ENCODE results near the gene SIM2. TPM values are rescaled to one million over a fixed set of nuclear protein-coding genes. Genes with fewer than 3 reads are reported as not detected.

SIM2 gene
- total RNA-seq, 4 donors from 2014 or later = not detected

DNA sequence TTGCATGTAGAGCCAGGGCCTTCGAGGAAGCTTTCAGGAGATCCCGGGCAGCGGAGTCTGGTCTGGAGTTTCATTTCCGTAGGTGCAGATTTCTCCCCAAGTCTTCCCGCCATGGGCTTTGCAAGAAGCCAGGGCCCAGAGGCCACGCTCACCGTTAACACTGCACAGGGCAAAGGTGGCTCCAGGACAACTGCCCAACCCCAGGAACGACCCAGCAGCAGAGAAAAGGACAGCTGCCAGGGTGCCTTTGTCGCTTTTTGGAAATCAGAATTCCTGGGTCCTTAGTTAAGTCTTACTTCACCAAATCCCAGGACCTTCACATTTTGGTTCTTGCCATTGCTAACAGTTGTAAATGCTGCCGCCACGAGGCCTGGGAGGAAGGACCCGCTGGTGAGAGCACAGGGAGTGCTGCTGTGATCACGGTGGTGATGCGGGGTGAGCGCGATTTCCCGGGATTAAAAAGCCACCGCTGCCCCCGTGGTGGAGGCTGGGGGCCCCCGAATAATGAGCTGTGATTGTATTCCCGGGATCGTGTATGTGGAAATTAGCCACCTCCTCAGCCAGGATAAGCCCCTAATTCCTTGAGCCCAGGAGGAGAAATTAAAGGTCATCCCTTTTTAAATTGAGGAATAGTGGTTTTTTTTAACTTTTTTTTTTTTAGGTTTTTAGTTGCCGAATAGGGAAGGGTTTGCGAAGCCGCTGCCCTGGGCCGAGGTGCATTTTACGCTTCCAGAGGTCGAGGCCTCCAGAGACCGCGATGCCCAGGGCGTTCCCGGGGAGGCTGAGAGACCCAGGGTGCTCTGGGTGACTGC, 8.2 kb downstream of the SIM2 start:
- H3K4me1 ChIP-seq = peaks cover 0 to 46% (median 2%) of the 10 kb centered on the region in 4 donors
- peak in 1 of 3 donors; percentile 42 for DNase-seq

GRCh38 chr21:36707763-36708285, 8.9 kb downstream of the SIM2 start:
- H3K27ac ChIP-seq = no peak overlapping the region
- peaks cover 0 to 80% of the 10 kb centered on the region in 2 donors for H3K27me3 ChIP-seq
- H3K4me3 ChIP-seq = no peak overlapping the region
- TF ChIP-seq POLR2A (IDR thresholded peaks at IDR 0.05) (no peak), CTCF (IDR thresholded peaks at IDR 0.05) (no peak)
- no peaks in the 10 kb centered on the region for H3K9me3 ChIP-seq
- peaks cover 0 to 46% (median 2%) of the 10 kb centered on the region in 4 donors for H3K4me1 ChIP-seq
- no peaks in the 10 kb centered on the region for H3K36me3 ChIP-seq
- peak in 1 of 3 donors; percentile 34 for DNase-seq

More for the DNA sequence above, 8.2 kb downstream of the SIM2 start:
- no peak overlapping the region for H3K4me3 ChIP-seq
- H3K27ac ChIP-seq = no peak overlapping the region
- H3K36me3 ChIP-seq = no peaks in the 10 kb centered on the region
- H3K9me3 ChIP-seq = no peaks in the 10 kb centered on the region
- peaks cover 0 to 75% of the 10 kb centered on the region in 2 donors for H3K27me3 ChIP-seq
- TF ChIP-seq CTCF (IDR thresholded peaks at IDR 0.05) (no peak), POLR2A (IDR thresholded peaks at IDR 0.05) (no peak)

GRCh38 chr21:36708286-36709029, 9.5 kb downstream of the SIM2 start:
- Histone ChIP-seq H3K27me3 (peaks cover 0 to 80% of the 10 kb centered on the region in 2 donors), H3K4me1 (peaks cover 0 to 46% (median 2%) of the 10 kb centered on the region in 4 donors), H3K4me3 (peak overlapping the region in 1 of 4 donors; percentile 22), H3K27ac (no peak overlapping the region), H3K9me3 (no peaks in the 10 kb centered on the region), H3K36me3 (no peaks in the 10 kb centered on the region)
- TF ChIP-seq POLR2A (IDR thresholded peaks at IDR 0.05) (no peak), CTCF (IDR thresholded peaks at IDR 0.05) (no peak)
- peak in 1 of 3 donors; percentile 13 for DNase-seq

- Histone ChIP-seq H3K9me3 (no peaks in the 10 kb centered on the region), H3K27me3 (peaks cover 0 to 73% of the 10 kb centered on the region in 2 donors), H3K36me3 (no peaks in the 10 kb centered on the region), H3K4me3 (peak overlapping the region in 1 of 4 donors; percentile 22), H3K27ac (no peak overlapping the region), H3K4me1 (peaks cover 0 to 45% (median 2%) of the 10 kb centered on the region in 4 donors)
- TF ChIP-seq CTCF (IDR thresholded peaks at IDR 0.05) (no peak), POLR2A (IDR thresholded peaks at IDR 0.05) (no peak)
- peak in 1 of 3 donors; percentile 37 for DNase-seq
Measured at GRCh38 chr21:36709030-36709867, 10.3 kb downstream of the SIM2 start.
